SJCRH30 (cell line): Measurements from ENCODE around the gene EGFR. TPM values are rescaled to one million over a fixed set of nuclear protein-coding genes. Genes with fewer than 3 reads are reported as not detected.

Experiments
- DNase-seq, 2 experiments: peaks; one replicate each; pipeline ENCODE4 v3.0.0-alpha.2; 2015 to 2020
- H3K27ac ChIP-seq: fragments of 250-450 bp; sonication (Bioruptor Pico); 2 replicates; pipeline ENCODE4 v1.5.1; 2020; ENCODE audit warnings: mild to moderate bottlenecking, moderate library complexity
- H3K27me3 ChIP-seq: fragments of 250-450 bp; sonication (Bioruptor Pico); 2 replicates; pipeline ENCODE4 v1.5.1; 2020; ENCODE audit warnings: mild to moderate bottlenecking, moderate library complexity
- H3K36me3 ChIP-seq: fragments of 250-450 bp; sonication (Bioruptor Pico); 2 replicates; pipeline ENCODE4 v1.5.1; 2020; ENCODE audit warnings: mild to moderate bottlenecking, moderate library complexity
- H3K4me1 ChIP-seq: fragments of 250-450 bp; sonication (Bioruptor Pico); 2 replicates; pipeline ENCODE4 v1.5.1; 2020; ENCODE audit warnings: mild to moderate bottlenecking, moderate library complexity
- H3K4me3 ChIP-seq: fragments of 250-450 bp; sonication (Bioruptor Pico); 2 replicates; pipeline ENCODE4 v1.5.1; 2020; ENCODE audit warnings: mild to moderate bottlenecking, moderate library complexity
- H3K9me3 ChIP-seq: fragments of 250-450 bp; sonication (Bioruptor Pico); replicated peaks from 2 replicates; pipeline ENCODE4 v1.5.1; 2020; ENCODE audit warnings: mild to moderate bottlenecking, moderate library complexity
- total RNA-seq: library from RNA; depleted of rRNA; stranded (reverse); fragments of >200 nt; shearing (Covaris generic); gene quantifications from 2 replicates; pipeline ENCODE4 v1.2.3, GENCODE V29; 2014

The EGFR gene
- total RNA-seq, 1 experiment from 2014 or later = 8.3 TPM

GRCh38 chr7:55112056-55112455, 93.2 kb downstream of the EGFR start:
- Histone ChIP-seq H3K9me3 (no peaks in the 10 kb centered on the region), H3K4me3 (no peak overlapping the region), H3K36me3 (no peaks in the 10 kb centered on the region), H3K27ac (no peak overlapping the region), H3K4me1 (peaks cover 22% of the 10 kb centered on the region), H3K27me3 (no peaks in the 10 kb centered on the region)
- DNase-seq = no peak

GRCh38 chr7:55113760-55114540, 95.1 kb downstream of the EGFR start:
- DNase-seq = no peak
- Histone ChIP-seq H3K4me1 (peaks cover 22% of the 10 kb centered on the region), H3K36me3 (no peaks in the 10 kb centered on the region), H3K9me3 (no peaks in the 10 kb centered on the region), H3K27me3 (no peaks in the 10 kb centered on the region), H3K4me3 (no peak overlapping the region), H3K27ac (no peak overlapping the region)

- no peak for DNase-seq
- Histone ChIP-seq H3K27ac (no peak overlapping the region), H3K9me3 (no peaks in the 10 kb centered on the region), H3K36me3 (no peaks in the 10 kb centered on the region), H3K4me3 (no peak overlapping the region), H3K27me3 (no peaks in the 10 kb centered on the region), H3K4me1 (no peaks in the 10 kb centered on the region)
Observed at GRCh38 chr7:55117286-55117685, 98.5 kb downstream of the EGFR start.

GRCh38 chr7:55118426-55118825, 99.6 kb downstream of the EGFR start:
- Histone ChIP-seq H3K4me1 (no peaks in the 10 kb centered on the region), H3K27ac (no peak overlapping the region), H3K4me3 (no peak overlapping the region), H3K36me3 (no peaks in the 10 kb centered on the region), H3K27me3 (no peaks in the 10 kb centered on the region), H3K9me3 (no peaks in the 10 kb centered on the region)
- DNase-seq = no peak

GRCh38 chr7:55119571-55119970, 100.8 kb downstream of the EGFR start:
- H3K27ac ChIP-seq = no peak overlapping the region
- no peaks in the 10 kb centered on the region for H3K36me3 ChIP-seq
- no peaks in the 10 kb centered on the region for H3K27me3 ChIP-seq
- no peak for DNase-seq
- no peak overlapping the region for H3K4me3 ChIP-seq
- no peaks in the 10 kb centered on the region for H3K9me3 ChIP-seq
- H3K4me1 ChIP-seq = no peaks in the 10 kb centered on the region

- Histone ChIP-seq H3K9me3 (no peaks in the 10 kb centered on the region), H3K4me3 (no peak overlapping the region), H3K27me3 (no peaks in the 10 kb centered on the region), H3K27ac (no peak overlapping the region), H3K4me1 (no peaks in the 10 kb centered on the region), H3K36me3 (no peaks in the 10 kb centered on the region)
- DNase-seq = no peak
Observed at GRCh38 chr7:55120074-55120473, 101.3 kb downstream of the EGFR start.

GRCh38 chr7:55120501-55121198, 101.8 kb downstream of the EGFR start:
- H3K4me1 ChIP-seq = no peaks in the 10 kb centered on the region
- DNase-seq = no peak
- H3K27me3 ChIP-seq = no peaks in the 10 kb centered on the region
- no peaks in the 10 kb centered on the region for H3K9me3 ChIP-seq
- no peak overlapping the region for H3K27ac ChIP-seq
- H3K36me3 ChIP-seq = no peaks in the 10 kb centered on the region
- H3K4me3 ChIP-seq = no peak overlapping the region

GRCh38 chr7:55121249-55121648, 102.4 kb downstream of the EGFR start:
- Histone ChIP-seq H3K27me3 (no peaks in the 10 kb centered on the region), H3K27ac (no peak overlapping the region)

GRCh38 chr7:55122263-55122662, 103.4 kb downstream of the EGFR start:
- Histone ChIP-seq H3K9me3 (no peaks in the 10 kb centered on the region), H3K4me3 (no peak overlapping the region), H3K27me3 (no peaks in the 10 kb centered on the region), H3K36me3 (no peaks in the 10 kb centered on the region), H3K4me1 (peaks cover 8% of the 10 kb centered on the region), H3K27ac (no peak overlapping the region)
- DNase-seq = no peak

More at GRCh38 chr7:55121249-55121648, 102.4 kb downstream of the EGFR start:
- Histone ChIP-seq H3K4me1 (no peaks in the 10 kb centered on the region), H3K4me3 (no peak overlapping the region), H3K9me3 (no peaks in the 10 kb centered on the region), H3K36me3 (no peaks in the 10 kb centered on the region)
- no peak for DNase-seq

- H3K4me3 ChIP-seq = no peak overlapping the region
- H3K9me3 ChIP-seq = no peaks in the 10 kb centered on the region
- no peaks in the 10 kb centered on the region for H3K36me3 ChIP-seq
- no peak overlapping the region for H3K27ac ChIP-seq
- DNase-seq = no peak
- H3K27me3 ChIP-seq = no peaks in the 10 kb centered on the region
- H3K4me1 ChIP-seq = peaks cover 37% of the 10 kb centered on the region
Observed at GRCh38 chr7:55124989-55125875, 106.4 kb downstream of the EGFR start.

GRCh38 chr7:55127135-55127551, 108.3 kb downstream of the EGFR start:
- Histone ChIP-seq H3K27me3 (no peaks in the 10 kb centered on the region), H3K9me3 (no peaks in the 10 kb centered on the region), H3K36me3 (no peaks in the 10 kb centered on the region), H3K4me3 (no peak overlapping the region), H3K27ac (no peak overlapping the region), H3K4me1 (peaks cover 53% of the 10 kb centered on the region)
- DNase-seq = no peak

GRCh38 chr7:55127622-55128081, 108.8 kb downstream of the EGFR start:
- Histone ChIP-seq H3K27ac (no peak overlapping the region), H3K4me3 (no peak overlapping the region), H3K4me1 (peaks cover 58% of the 10 kb centered on the region), H3K27me3 (no peaks in the 10 kb centered on the region), H3K36me3 (no peaks in the 10 kb centered on the region), H3K9me3 (no peaks in the 10 kb centered on the region)
- DNase-seq = peak in 1 of 2 experiments; percentile 69

- no peaks in the 10 kb centered on the region for H3K9me3 ChIP-seq
- DNase-seq = peak; percentile 85
- no peaks in the 10 kb centered on the region for H3K27me3 ChIP-seq
Observed at GRCh38 chr7:55128693-55129394, 110.0 kb downstream of the EGFR start.

More at GRCh38 chr7:55128693-55129394, 110.0 kb downstream of the EGFR start:
- Histone ChIP-seq H3K27ac (peak overlapping the region; percentile 73), H3K4me1 (peaks cover 64% of the 10 kb centered on the region), H3K4me3 (no peak overlapping the region), H3K36me3 (no peaks in the 10 kb centered on the region)
